Tibial nerve (tissue), 4 donors: ENCODE data around the gene FUOM. TPM values are rescaled to one million over a fixed set of nuclear protein-coding genes. Genes with fewer than 3 reads are reported as not detected.

Source experiments
- DNase-seq, 2 donors: peaks; one replicate each; pipeline ENCODE4 v3.0.0-alpha.2; 2019; ENCODE audit warnings: low spot score in 2 of 2
- H3K27ac ChIP-seq, 4 donors: fragments of 200-600 bp; sonication (generic) in 3 of 4; one replicate each; pipeline ENCODE4 v1.5.1; 2017 to 2019; ENCODE audit warnings: mild to moderate bottlenecking in 1 of 4
- H3K27me3 ChIP-seq, 2 donors: fragments of 200-600 bp; sonication (generic) in 1 of 2; one replicate each; pipeline versions ENCODE4 v1.5.1 to v1.6.0; 2017 to 2019
- H3K36me3 ChIP-seq, 3 donors: fragments of 200-600 bp; sonication (generic); one replicate each; pipeline ENCODE4 v1.5.1; 2018 to 2019
- H3K4me1 ChIP-seq, 4 donors: fragments of 200-600 bp; sonication (generic) in 3 of 4; one replicate each; pipeline ENCODE4 v1.5.1; 2017 to 2019
- H3K4me3 ChIP-seq, 4 donors: fragments of 200-600 bp; sonication (generic) in 3 of 4; one replicate each; pipeline ENCODE4 v1.5.1; 2017 to 2019; ENCODE audit warnings: mild to moderate bottlenecking in 1 of 4, moderate library complexity in 1 of 4
- H3K9me3 ChIP-seq, 4 donors: fragments of 200-600 bp; sonication (generic) in 3 of 4; one replicate each; pipeline ENCODE4 v1.5.1; 2017 to 2019
- CTCF ChIP-seq, 5 experiments: fragments of 200-600 bp in 3 of 5; fragments of 450-650 bp in 2 of 5; sonication (generic) in 3 of 5; IDR thresholded peaks; one replicate each; pipeline ENCODE4 v1.5.1; 2016 to 2019; ENCODE audit warnings: antibody characterized with exemption in 5 of 5, mild to moderate bottlenecking in 3 of 5, moderate library complexity in 2 of 5
- EP300 ChIP-seq, 2 donors: sonication (generic); formaldehyde crosslinking; IDR thresholded peaks; one replicate each; pipeline ENCODE4 v1.6.1; 2017; ENCODE audit warnings: antibody characterized with exemption in 2 of 2, mild to moderate bottlenecking in 1 of 2
- POLR2A ChIP-seq, 2 donors: fragments of 450-650 bp; IDR thresholded peaks; one replicate each; pipeline ENCODE4 v1.6.1; 2017; ENCODE audit warnings: antibody characterized with exemption in 2 of 2, mild to moderate bottlenecking in 2 of 2, moderate library complexity in 2 of 2
- WGBS, 2 donors: methylation state at CpG; one replicate each; pipeline ENCODE4 v1.1.5; 2018; 5-methylcytosine and 5-hydroxymethylcytosine counted together
- total RNA-seq, 4 donors: library from RNA; depleted of rRNA; stranded (reverse); fragments of >200 nt; gene quantifications; one replicate each; pipeline ENCODE4 v1.1.0, GENCODE V29; 2016

Gene FUOM
- total RNA-seq, 4 donors from 2014 or later = 44.1 to 59.4 (median 49.3) TPM

- no peak overlapping the region for H3K4me3 ChIP-seq
Observed at GRCh38 chr10:133313192-133313591, 44.6 kb downstream of the FUOM start.

GRCh38 chr10:133312769-133313145 is 45.1 kb downstream of the FUOM start:
- TF ChIP-seq POLR2A (IDR thresholded peaks at IDR 0.05) = no peak
- TF ChIP-seq CTCF (IDR thresholded peaks at IDR 0.05) = no peak
- TF ChIP-seq EP300 (IDR thresholded peaks at IDR 0.05) = no peak
- WGBS, 2 donors = 88 to 93% methylated on average over 9 of the region's 9 CpGs
- no peaks in the 10 kb centered on the region for H3K27me3 ChIP-seq
- no peak for DNase-seq
- H3K4me3 ChIP-seq = no peak overlapping the region
- H3K4me1 ChIP-seq = peaks cover 0 to 16% (median 1%) of the 10 kb centered on the region in 4 donors
- no peaks in the 10 kb centered on the region for H3K9me3 ChIP-seq
- H3K36me3 ChIP-seq = peaks cover 0 to 37% (median 10%) of the 10 kb centered on the region in 3 donors
- no peak overlapping the region for H3K27ac ChIP-seq

More at GRCh38 chr10:133313192-133313591, 44.6 kb downstream of the FUOM start:
- H3K27ac ChIP-seq = no peak overlapping the region
- no peak for TF ChIP-seq EP300 (IDR thresholded peaks at IDR 0.05)
- TF ChIP-seq CTCF (IDR thresholded peaks at IDR 0.05) = no peak
- TF ChIP-seq POLR2A (IDR thresholded peaks at IDR 0.05) = no peak
- no peaks in the 10 kb centered on the region for H3K9me3 ChIP-seq
- no peaks in the 10 kb centered on the region for H3K27me3 ChIP-seq
- 71 to 90% methylated on average over 4 of the region's 4 CpGs for WGBS, 2 donors
- no peak for DNase-seq
- H3K4me1 ChIP-seq = peaks cover 0 to 12% (median 0%) of the 10 kb centered on the region in 4 donors
- H3K36me3 ChIP-seq = peaks cover 0 to 37% (median 10%) of the 10 kb centered on the region in 3 donors

GRCh38 chr10:133312016-133312768 is 45.6 kb downstream of the FUOM start:
- Histone ChIP-seq H3K27me3 (no peaks in the 10 kb centered on the region), H3K27ac (no peak overlapping the region), H3K4me1 (peaks cover 0 to 21% (median 7%) of the 10 kb centered on the region in 4 donors), H3K36me3 (peaks cover 0 to 37% (median 10%) of the 10 kb centered on the region in 3 donors), H3K9me3 (no peaks in the 10 kb centered on the region), H3K4me3 (no peak overlapping the region)
- 87 to 92% methylated on average over 22 to 23 of the region's 23 CpGs for WGBS, 2 donors
- DNase-seq = no peak
- TF ChIP-seq CTCF (IDR thresholded peaks at IDR 0.05) = no peak

GRCh38 chr10:133311570-133311969 is 46.2 kb downstream of the FUOM start:
- H3K9me3 ChIP-seq = no peaks in the 10 kb centered on the region
- 84% methylated on average over 10 of the region's 10 CpGs for WGBS, 2 donors
- H3K4me1 ChIP-seq = peaks cover 0 to 28% (median 13%) of the 10 kb centered on the region in 4 donors
- TF ChIP-seq EP300 (IDR thresholded peaks at IDR 0.05) = no peak
- TF ChIP-seq CTCF (IDR thresholded peaks at IDR 0.05) = no peak
- no peak for TF ChIP-seq POLR2A (IDR thresholded peaks at IDR 0.05)
- no peak for DNase-seq
- H3K36me3 ChIP-seq = peaks cover 0 to 37% (median 10%) of the 10 kb centered on the region in 3 donors
- no peak overlapping the region for H3K27ac ChIP-seq
- no peak overlapping the region for H3K4me3 ChIP-seq
- H3K27me3 ChIP-seq = no peaks in the 10 kb centered on the region

- H3K9me3 ChIP-seq = no peaks in the 10 kb centered on the region
- H3K4me1 ChIP-seq = peaks cover 0 to 35% (median 16%) of the 10 kb centered on the region in 4 donors
- 93 to 97% methylated on average over 8 of the region's 8 CpGs for WGBS, 2 donors
- no peak overlapping the region for H3K4me3 ChIP-seq
- no peak overlapping the region for H3K27ac ChIP-seq
- no peak for DNase-seq
- no peaks in the 10 kb centered on the region for H3K27me3 ChIP-seq
- peaks cover 0 to 37% (median 10%) of the 10 kb centered on the region in 3 donors for H3K36me3 ChIP-seq
- TF ChIP-seq CTCF (IDR thresholded peaks at IDR 0.05) = no peak
- TF ChIP-seq POLR2A (IDR thresholded peaks at IDR 0.05) = no peak
- no peak for TF ChIP-seq EP300 (IDR thresholded peaks at IDR 0.05)
Observed at GRCh38 chr10:133310789-133311188, 47.0 kb downstream of the FUOM start.
